Lung (tissue), 12 donors: ENCODE results near the gene SLC38A5. TPM values are rescaled to one million over a fixed set of nuclear protein-coding genes. Genes with fewer than 3 reads are reported as not detected.
"Not testable (repeated sequence)": the region's sequence is repeated elsewhere in the genome, so short reads cannot be mapped to it uniquely, and the experiment has no call there.

Source experiments
- ATAC-seq: fragments of 200-7000 bp; cut with Tn5 transposase; one replicate; pipeline ENCODE4 v1.9.1; 2020; ENCODE audit warnings: moderate number of reproducible peaks; ENCODE audit not compliant: insufficient read depth, low FRiP score
- DNase-seq, 3 donors: peaks; one replicate each; pipeline ENCODE4 v3.0.0-alpha.2; 2013 to 2017
- H3K27ac ChIP-seq, 2 donors: one replicate each; pipeline ENCODE4 v1.5.1; 2013; ENCODE audit warnings: mild to moderate bottlenecking in 2 of 2, moderate library complexity in 2 of 2, control low read depth in 1 of 2, inconsistent platforms in 1 of 2, low read depth in 1 of 2, low read length in 1 of 2
- H3K27me3 ChIP-seq, 3 donors: one replicate each; pipeline ENCODE4 v1.5.1; 2013; ENCODE audit warnings: low read length in 2 of 3; ENCODE audit not compliant: control insufficient read depth in 3 of 3, insufficient read depth in 3 of 3
- H3K36me3 ChIP-seq, 4 donors: one replicate each; pipeline ENCODE4 v1.5.1; 2013; ENCODE audit warnings: low read length in 4 of 4, mild to moderate bottlenecking in 1 of 4, moderate library complexity in 1 of 4; ENCODE audit not compliant: control insufficient read depth in 4 of 4, insufficient read depth in 4 of 4
- H3K4me1 ChIP-seq, 5 donors: one replicate each; pipeline ENCODE4 v1.5.1; 2013; ENCODE audit warnings: low read length in 5 of 5, mild to moderate bottlenecking in 2 of 5, moderate library complexity in 1 of 5; ENCODE audit not compliant: control insufficient read depth in 5 of 5, insufficient read depth in 5 of 5
- H3K4me3 ChIP-seq: one replicate; pipeline ENCODE4 v1.5.1; 2013; ENCODE audit warnings: mild to moderate bottlenecking, control low read depth, moderate library complexity
- H3K9ac ChIP-seq, 2 donors: one replicate each; pipeline ENCODE4 v1.5.1; 2013; ENCODE audit warnings: low read length in 2 of 2, control low read depth in 1 of 2; ENCODE audit not compliant: insufficient read depth in 1 of 2
- H3K9me3 ChIP-seq, 4 donors: one replicate each; pipeline ENCODE4 v1.5.1; 2013; ENCODE audit warnings: low read length in 3 of 4, mild to moderate bottlenecking in 1 of 4, moderate library complexity in 1 of 4; ENCODE audit not compliant: control insufficient read depth in 4 of 4, insufficient read depth in 3 of 4
- CTCF ChIP-seq: IDR thresholded peaks from 2 replicates; pipeline ENCODE4 v1.5.1; 2012; ENCODE audit warnings: mild to moderate bottlenecking; ENCODE audit errors: control extremely low read depth, extremely low read depth
- WGBS, 2 donors: extraction: QIAGEN DNeasy Blood & Tissue Kit; methylation state at CpG; one replicate each; pipeline ENCODE4 v1.1.7; 2013; 5-methylcytosine and 5-hydroxymethylcytosine counted together
- polyA plus RNA-seq, 2 donors: library from polyadenylated mRNA; stranded (reverse); fragments of 200-250 nt; gene quantifications; one replicate each; pipeline ENCODE4 v1.2.1, GENCODE V29; 2013
- total RNA-seq, 2 donors: library from RNA; depleted of rRNA in 1 of 2; stranded (reverse); fragments of >200 nt in 1 of 2; gene quantifications; one replicate each; pipeline ENCODE4 v1.2.1, GENCODE V29; 2014 to 2021
- donor health status: control.
- donor health status: control.
- donor health status: Bipolar disorder and iron deficiency.
- donor health status: healthy.
- donor health status: DM: yes; HTN: yes; CAD: no.

The SLC38A5 gene
- total and polyA plus RNA-seq, 4 donors = 15.2 to 80.9 (median 48.0) TPM

DNA sequence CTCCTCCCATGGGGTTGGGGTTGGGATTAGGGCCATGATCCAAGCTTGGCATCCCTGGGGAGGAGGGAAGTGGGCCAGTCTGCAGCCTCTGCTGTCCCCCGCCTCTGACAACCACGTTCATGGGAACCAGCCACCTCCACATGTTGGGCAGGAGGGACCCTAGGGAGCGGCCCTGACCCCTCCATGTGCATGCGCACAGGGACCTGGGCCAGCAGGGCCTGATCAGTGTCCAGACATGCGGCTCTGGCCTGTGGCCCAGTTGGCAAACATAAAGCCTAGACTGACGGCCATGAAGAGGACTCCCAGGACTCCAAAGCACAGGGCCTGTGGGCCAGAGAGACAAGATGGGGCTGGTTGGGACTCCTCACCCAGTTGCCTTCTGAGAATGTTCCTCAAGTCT, 11.3 kb downstream of the SLC38A5 start:
- ATAC-seq = no peak
- DNase-seq = no peak
- Histone ChIP-seq H3K9me3 (peaks cover 0 to 6% (median 1%) of the 10 kb centered on the region in 4 donors), H3K27me3 (no peaks in the 10 kb centered on the region), H3K4me1 (no peaks in the 10 kb centered on the region), H3K4me3 (no peak overlapping the region), H3K27ac (no peak overlapping the region), H3K9ac (no peak overlapping the region), H3K36me3 (peaks cover 0 to 17% (median 9%) of the 10 kb centered on the region in 4 donors)
- TF ChIP-seq CTCF = no peak
- 76 to 77% methylated on average over 5 to 6 of the region's 6 CpGs for WGBS, 2 donors

DNA sequence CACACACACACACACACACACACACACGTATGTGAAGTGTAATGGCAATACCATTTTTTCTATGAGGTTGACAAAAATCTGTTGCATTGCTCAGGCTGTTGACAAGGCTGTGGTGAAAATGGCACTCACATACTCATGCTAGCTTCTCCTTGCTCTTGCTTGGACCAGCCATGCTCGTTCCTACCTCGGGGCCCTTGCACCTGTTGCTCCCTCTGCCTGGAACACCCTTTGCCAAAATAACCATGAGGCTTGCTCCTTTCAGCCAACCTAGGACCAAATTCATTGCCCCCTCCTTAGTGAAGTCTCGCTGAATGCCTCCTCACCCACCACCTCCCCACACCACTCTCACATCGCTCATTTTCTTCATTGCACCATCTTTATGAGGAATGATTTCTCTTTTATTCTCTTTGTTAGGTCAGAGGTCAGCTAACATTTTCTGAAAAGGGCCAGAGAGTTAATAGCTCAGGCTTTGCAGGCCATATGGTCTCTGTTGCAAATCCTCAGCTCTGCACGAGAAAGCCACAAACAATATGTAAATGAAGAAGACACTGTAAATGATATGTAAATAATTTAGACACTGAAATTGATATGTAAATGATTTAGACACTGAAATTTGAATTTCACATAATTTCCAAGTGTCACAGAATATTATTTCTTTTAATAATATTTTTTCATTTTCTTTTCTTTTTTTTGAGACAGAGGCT, 13.3 kb downstream of the SLC38A5 start:
- DNase-seq (no peak), ATAC-seq (no peak)
- no peak overlapping the region for H3K4me3 ChIP-seq
- peaks cover 0 to 14% (median 7%) of the 10 kb centered on the region in 4 donors for H3K36me3 ChIP-seq
- TF ChIP-seq CTCF = no peak
- no peaks in the 10 kb centered on the region for H3K27me3 ChIP-seq
- H3K9me3 ChIP-seq = peaks cover 0 to 6% (median 1%) of the 10 kb centered on the region in 4 donors
- 79 to 84% methylated on average over 6 of the region's 6 CpGs for WGBS, 2 donors
- no peak overlapping the region for H3K9ac ChIP-seq
- no peaks in the 10 kb centered on the region for H3K4me1 ChIP-seq
- H3K27ac ChIP-seq = no peak overlapping the region

DNA sequence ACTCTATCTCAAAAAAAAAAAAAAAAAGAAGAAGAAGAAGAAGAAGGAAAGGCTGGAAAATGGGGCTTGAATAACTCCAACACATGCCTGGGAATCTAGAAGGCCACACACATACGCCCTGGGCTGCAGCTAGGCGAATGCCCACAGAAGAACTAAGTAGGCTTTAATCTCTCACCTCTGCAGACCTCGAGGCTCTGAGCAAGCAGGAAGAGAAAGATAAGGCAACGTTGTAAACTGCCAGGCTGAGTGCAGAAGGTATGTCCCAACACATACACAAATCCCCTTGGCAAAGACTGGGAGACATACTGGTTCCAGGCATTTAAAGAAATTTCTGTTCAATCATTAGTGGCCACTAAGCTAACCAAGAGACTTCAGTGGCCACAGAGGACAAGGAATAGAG, 18.4 kb downstream of the SLC38A5 start:
- no peaks in the 10 kb centered on the region for H3K4me1 ChIP-seq
- no peak overlapping the region for H3K9ac ChIP-seq
- no peak for TF ChIP-seq CTCF
- H3K9me3 ChIP-seq = peaks cover 0 to 3% (median 0%) of the 10 kb centered on the region in 4 donors
- ATAC-seq (no peak), DNase-seq (no peak)
- 51 to 65% methylated on average over 4 of the region's 4 CpGs for WGBS, 2 donors
- no peak overlapping the region for H3K27ac ChIP-seq
- no peaks in the 10 kb centered on the region for H3K27me3 ChIP-seq
- no peaks in the 10 kb centered on the region for H3K36me3 ChIP-seq
- no peak overlapping the region for H3K4me3 ChIP-seq

GRCh38 chrX:48450076-48450475, 20.0 kb downstream of the SLC38A5 start:
- ATAC-seq (no peak), DNase-seq (no peak)
- no peak overlapping the region for H3K9ac ChIP-seq
- no peak overlapping the region for H3K4me3 ChIP-seq
- no peak for TF ChIP-seq CTCF
- no peak overlapping the region for H3K27ac ChIP-seq
- no peaks in the 10 kb centered on the region for H3K4me1 ChIP-seq
- no peaks in the 10 kb centered on the region for H3K36me3 ChIP-seq
- H3K9me3 ChIP-seq = peaks cover 0 to 1% (median 0%) of the 10 kb centered on the region in 4 donors
- no peaks in the 10 kb centered on the region for H3K27me3 ChIP-seq

- 90 to 94% methylated on average over 6 of the region's 6 CpGs for WGBS, 2 donors
- H3K9ac ChIP-seq, H3K4me3 ChIP-seq, ATAC-seq, H3K27ac ChIP-seq, DNase-seq, H3K9me3 ChIP-seq, H3K4me1 ChIP-seq, H3K27me3 ChIP-seq, H3K36me3 ChIP-seq: not testable (repeated sequence)
These were observed 22.9 kb downstream of the SLC38A5 start for GRCh38 chrX:48447201-48447600.
